GM21367 (cell line): ENCODE measurements around the gene RNF144A.
"Not testable (repeated sequence)": the region's sequence is repeated elsewhere in the genome, so short reads cannot be mapped to it uniquely, and the experiment has no call there.

Experiments used
- ATAC-seq: cut with Tn5 transposase; IDR thresholded peaks from one replicate; pipeline ENCODE4 v1.9.1; 2021; ENCODE audit not compliant: unreplicated experiment

RNF144A gene, protein sequence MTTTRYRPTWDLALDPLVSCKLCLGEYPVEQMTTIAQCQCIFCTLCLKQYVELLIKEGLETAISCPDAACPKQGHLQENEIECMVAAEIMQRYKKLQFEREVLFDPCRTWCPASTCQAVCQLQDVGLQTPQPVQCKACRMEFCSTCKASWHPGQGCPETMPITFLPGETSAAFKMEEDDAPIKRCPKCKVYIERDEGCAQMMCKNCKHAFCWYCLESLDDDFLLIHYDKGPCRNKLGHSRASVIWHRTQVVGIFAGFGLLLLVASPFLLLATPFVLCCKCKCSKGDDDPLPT

GRCh38 chr2:6917071-6917760 is at the start of gene RNF144A:
Gene RNF144A (plus strand): TSS chr2:6917412. CDS start chr2:6996927, 79,515 bp downstream.
- ATAC-seq = peak; percentile 68

GRCh38 chr2:6872394-6872793 is 44.8 kb upstream of the RNF144A start:
- peak; percentile 82 for ATAC-seq

DNA sequence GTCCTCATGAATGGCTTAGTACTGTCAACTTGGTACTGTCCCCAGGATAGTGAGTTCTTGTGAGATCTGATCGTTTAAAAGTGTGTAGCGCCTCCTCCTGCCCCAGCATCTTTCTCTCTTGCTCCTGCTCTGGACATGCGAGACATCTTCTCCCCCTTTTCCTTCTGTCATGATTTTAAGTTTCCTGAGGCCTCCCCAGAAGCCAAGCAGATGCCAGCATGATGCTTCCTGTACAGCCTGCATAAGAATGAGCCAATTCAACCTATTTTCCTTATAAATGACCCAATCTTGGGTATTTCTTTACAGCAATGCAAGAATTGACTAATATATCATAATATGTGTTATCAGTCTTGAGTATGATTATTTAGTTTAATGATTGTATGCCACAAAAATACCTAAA is 43.2 kb upstream of the RNF144A start:
- ATAC-seq = no peak

DNA sequence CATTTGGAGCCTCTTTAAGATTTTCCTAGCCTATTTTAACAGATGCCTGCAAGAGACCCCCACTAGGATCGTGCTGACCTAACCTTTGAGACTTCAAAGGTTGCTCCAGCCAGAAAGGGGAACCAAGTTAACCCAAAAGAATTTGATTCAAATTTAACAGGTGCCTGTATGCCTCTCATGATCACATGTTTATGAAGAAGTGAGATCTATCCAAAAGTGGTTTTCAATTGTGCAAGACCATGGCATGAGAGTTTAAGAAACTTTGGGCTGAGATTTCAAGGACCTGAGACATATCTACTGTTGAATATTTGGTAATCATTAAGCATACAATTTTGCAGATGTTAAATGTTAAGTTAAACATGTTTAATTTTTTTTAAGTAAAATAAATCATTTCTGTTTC is 40.9 kb upstream of the RNF144A start:
- ATAC-seq = no peak

DNA sequence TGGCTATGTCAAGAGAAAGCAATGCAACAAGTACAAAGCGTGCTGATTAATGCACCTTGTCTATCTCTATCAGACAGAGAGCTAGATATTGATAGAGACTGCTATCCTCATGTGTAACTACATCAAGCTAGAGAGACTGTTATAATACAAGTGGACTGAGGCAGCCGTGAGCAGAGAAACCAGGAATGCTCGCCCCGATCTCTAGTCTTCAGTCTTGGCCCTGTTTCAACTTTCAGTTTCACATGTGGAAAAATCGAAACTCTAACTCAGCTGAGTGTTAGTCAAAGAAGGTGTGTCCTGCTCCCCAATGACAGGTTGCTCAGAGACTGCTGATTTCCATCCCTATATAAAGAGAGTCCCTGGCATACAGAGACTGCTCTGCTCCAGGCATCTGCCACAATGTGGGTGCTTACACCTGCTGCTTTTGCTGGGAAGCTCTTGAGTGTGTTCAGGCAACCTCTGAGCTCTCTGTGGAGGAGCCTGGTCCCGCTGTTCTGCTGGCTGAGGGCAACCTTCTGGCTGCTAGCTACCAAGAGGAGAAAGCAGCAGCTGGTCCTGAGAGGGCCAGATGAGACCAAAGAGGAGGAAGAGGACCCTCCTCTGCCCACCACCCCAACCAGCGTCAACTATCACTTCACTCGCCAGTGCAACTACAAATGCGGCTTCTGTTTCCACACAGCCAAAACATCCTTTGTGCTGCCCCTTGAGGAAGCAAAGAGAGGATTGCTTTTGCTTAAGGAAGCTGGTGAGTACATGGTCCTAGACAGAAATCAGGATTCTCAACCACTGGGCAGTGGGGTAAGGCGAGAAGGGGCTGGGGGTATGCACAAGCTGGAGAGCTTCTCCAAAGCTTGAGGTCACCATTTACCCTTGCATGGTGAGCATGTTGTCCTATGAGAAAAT is 39.6 kb upstream of the RNF144A start, which contains the start of gene RSAD2:
Gene RSAD2, plus strand, starts transcription at position 376 of the 903 bp plus-strand sequence. Its CDS starts 24 bp downstream, at position 400.
- peak; percentile 80 for ATAC-seq

DNA sequence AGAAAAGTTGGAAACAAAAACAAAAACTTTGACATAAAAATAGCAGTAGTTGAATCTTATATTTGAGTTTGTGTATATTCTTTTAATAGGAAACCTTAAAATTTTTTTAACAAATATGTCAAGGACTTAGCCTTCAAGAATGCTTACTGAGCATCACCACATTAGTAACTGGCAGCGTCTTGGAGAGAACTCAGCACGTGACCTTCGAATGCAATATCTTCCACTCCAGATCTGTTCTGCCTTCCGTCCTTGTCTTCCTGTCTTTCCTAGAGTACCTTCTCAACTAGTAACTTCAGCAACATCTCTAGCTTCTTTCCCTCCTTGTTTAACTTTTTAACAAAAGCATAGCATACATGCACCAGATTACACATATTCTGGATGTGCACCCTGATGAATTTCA is 38.7 kb upstream of the RNF144A start:
- ATAC-seq = no peak

DNA sequence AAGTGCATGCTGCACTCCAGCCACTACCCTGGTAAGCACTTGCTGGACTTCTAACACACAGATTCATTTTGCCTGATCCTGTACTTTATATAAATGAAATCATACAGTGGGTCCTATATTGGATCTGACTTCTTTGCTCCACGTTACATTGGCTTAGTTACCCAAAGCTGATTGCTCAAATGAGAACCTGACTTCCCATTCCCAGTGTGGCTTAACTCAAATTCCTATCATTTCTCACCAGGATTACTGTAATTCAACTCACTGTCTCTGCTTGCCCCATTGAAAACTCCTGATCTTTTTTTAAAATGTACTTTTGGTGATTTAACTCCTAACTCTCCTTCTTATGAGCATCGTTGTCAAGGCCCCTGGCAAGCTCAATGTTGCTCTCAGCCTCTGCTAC is 38.2 kb upstream of the RNF144A start:
- ATAC-seq = no peak

GRCh38 chr2:6880200-6880733 is 36.9 kb upstream of the RNF144A start:
- ATAC-seq = no peak

- no peak for ATAC-seq
These were observed 36.2 kb upstream of the RNF144A start for GRCh38 chr2:6881046-6881445.

GRCh38 chr2:6881516-6881915 is 35.7 kb upstream of the RNF144A start:
- ATAC-seq = no peak

GRCh38 chr2:6883448-6884122 is 33.6 kb upstream of the RNF144A start:
- ATAC-seq = no peak

DNA sequence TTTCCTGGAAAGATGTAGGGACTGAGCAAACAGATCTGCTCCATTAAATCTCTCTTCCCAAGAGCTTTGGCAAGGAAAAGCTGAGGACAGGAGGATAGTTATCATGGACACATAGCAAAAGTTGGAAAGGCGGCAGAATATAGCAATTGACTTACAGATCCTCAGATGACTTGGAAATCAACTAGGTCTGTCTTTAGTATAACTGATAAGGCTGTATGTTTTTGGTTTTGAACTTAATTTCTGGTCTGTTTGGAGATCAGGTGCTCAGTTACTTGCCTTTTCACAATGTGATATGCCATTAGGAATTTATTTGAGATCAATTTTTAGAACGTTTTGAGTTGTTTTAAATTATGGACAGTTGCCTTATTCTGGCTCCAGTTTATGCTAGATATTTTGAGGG is 31.7 kb upstream of the RNF144A start:
- ATAC-seq = no peak

- no peak for ATAC-seq
These were observed 31.2 kb upstream of the RNF144A start for GRCh38 chr2:6885968-6886367.

GRCh38 chr2:6887751-6888192 is 29.4 kb upstream of the RNF144A start:
- no peak for ATAC-seq

DNA sequence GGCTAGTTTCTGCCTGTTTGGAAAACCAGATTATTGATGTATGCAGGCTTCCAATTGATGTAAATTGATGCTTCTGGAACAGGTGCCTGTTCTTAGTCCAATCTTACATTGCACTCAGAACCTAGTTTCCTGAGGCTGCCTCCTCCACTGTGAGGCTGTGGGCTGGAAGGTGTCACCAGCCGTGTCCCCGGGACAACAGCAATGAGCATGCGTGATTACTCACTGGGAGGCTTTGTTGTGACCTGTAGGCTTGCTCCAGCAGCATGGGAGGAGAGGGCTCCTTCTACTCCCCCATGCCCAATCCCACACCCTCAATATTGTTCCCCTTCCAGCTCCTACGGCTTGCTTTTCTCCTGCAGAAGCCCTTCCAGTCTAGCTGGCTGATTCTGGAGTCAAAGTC is 28.5 kb upstream of the RNF144A start:
- ATAC-seq = no peak

GRCh38 chr2:6893876-6894482 is 23.2 kb upstream of the RNF144A start:
- ATAC-seq = no peak

- ATAC-seq = peak; percentile 50
These were observed 20.1 kb upstream of the RNF144A start for GRCh38 chr2:6896930-6897759.

DNA sequence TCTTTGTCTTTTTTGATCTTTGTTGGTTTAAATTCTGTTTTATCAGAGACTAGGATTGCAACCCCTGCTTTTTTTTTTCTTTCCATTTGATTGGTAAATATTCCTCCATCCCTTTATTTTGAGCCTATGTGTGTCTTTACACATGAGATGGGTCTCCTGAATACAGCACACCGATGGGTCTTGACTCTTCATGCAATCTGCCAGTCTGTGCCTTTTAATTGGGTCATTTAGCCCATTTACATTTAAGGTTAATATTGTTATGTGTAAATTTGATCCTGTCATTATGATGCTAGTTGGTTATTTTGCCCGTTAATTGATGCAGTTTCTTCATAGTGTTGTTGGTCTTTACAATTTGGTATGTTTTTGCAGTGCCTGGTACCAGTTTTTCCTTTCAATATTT is 14.6 kb upstream of the RNF144A start:
- not testable (repeated sequence) for ATAC-seq

DNA sequence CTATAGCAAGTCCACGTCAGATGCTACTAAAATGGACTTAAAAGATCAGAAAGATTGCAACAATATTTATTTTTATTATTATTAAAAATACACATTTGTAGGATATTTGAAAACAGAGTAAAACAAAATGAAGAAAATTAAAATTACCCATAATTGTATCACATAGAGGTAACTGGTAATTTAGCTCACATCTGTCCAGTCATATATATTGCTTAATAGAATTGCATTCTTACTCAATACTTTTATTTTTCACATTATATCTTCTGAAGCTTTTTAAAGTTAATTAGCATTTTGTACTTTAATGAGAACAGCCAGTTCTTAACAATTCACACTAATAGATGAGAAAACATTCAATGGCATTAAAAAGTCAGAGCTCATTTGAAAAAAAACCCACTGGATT is 11.5 kb upstream of the RNF144A start:
- ATAC-seq = no peak
